ENCODE measurements around the gene C19orf67.

The C19orf67 gene

DNA sequence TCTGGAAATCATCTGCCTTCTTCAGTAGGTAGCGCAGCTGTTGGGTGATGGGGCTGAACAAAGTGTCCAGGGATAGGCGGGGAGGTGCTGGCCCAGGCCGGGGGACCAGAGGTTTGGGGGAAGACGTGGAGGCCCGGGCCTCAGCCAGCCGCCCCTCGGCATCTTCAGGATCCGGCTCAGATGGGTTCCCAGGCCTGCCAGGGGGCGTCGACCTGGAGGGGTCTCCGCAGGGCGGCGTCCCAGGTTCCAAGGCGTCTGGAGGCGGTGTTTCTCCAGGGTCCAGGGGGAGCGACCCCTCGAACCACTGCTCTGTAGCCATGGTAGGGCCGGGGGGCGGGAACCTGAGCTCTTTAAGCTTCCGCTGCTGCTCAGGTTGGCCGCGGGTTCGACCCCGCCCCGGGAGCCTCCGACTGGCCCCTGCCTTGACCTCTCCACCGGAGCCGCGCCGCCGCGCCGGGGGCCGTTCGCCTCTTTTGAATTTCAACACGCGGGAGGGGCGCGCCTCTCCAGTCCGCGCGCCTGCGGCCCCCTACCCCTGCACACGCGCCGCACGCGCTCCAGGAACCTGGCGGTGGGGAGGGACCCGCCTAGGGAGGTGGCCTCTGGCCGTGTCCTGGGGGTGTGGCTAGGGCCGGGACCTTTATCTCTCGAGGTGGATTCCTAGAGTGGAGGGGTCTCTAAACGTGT lies at the start of gene C19orf67:
C19orf67 (minus strand) TSS at position 475 of the 687 bp plus-strand sequence; CDS start at position 319, 156 bp downstream.
- no peak for TF ChIP-seq MYC (IDR thresholded peaks at IDR 0.05; ENCODE audit: low read depth, low read length)
- TF ChIP-seq, protein P1, sequence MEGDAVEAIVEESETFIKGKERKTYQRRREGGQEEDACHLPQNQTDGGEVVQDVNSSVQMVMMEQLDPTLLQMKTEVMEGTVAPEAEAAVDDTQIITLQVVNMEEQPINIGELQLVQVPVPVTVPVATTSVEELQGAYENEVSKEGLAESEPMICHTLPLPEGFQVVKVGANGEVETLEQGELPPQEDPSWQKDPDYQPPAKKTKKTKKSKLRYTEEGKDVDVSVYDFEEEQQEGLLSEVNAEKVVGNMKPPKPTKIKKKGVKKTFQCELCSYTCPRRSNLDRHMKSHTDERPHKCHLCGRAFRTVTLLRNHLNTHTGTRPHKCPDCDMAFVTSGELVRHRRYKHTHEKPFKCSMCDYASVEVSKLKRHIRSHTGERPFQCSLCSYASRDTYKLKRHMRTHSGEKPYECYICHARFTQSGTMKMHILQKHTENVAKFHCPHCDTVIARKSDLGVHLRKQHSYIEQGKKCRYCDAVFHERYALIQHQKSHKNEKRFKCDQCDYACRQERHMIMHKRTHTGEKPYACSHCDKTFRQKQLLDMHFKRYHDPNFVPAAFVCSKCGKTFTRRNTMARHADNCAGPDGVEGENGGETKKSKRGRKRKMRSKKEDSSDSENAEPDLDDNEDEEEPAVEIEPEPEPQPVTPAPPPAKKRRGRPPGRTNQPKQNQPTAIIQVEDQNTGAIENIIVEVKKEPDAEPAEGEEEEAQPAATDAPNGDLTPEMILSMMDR (IDR thresholded peaks at IDR 0.05; ENCODE audit: low read depth, low read length): no peak
- TF ChIP-seq, protein P2, sequence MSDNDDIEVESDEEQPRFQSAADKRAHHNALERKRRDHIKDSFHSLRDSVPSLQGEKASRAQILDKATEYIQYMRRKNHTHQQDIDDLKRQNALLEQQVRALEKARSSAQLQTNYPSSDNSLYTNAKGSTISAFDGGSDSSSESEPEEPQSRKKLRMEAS (IDR thresholded peaks at IDR 0.05; ENCODE audit: low read depth, low read length): no peak
- no peak for TF ChIP-seq POLR2A (IDR thresholded peaks at IDR 0.05; ENCODE audit: extremely low read depth, insufficient read length)
- no peak for DNase-seq (ENCODE audit: low read depth)
- no peak within 1 kb of the TSS for H3K4me3 ChIP-seq (ENCODE audit: low read depth, low read length)

DNA sequence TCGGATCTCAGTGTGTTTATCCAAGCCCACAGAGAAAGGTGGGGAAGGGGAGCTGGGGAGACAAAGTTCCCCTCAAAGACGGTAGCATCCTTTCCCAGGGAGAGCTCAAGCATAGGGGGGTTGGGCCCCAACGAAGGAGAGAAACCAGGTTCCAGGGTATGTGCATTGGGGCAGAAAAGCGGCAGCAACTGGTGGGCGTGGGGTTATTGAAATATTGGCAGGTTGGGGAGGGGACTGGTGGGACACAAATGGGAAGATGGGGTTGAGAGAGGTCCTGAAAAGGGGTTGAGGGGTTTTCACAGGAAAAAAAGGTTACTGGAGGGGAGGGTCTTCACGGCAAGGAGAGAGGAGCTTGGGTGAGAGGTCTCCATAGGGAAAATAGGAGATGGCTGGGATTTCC lies 49.8 kb upstream of the C19orf67 start:
- TF ChIP-seq MYC (IDR thresholded peaks at IDR 0.05; ENCODE audit: low read depth, low read length) (no peak), POLR2A (IDR thresholded peaks at IDR 0.05; ENCODE audit: extremely low read depth, insufficient read length) (no peak)
- TF ChIP-seq, protein P2 (IDR thresholded peaks at IDR 0.05; ENCODE audit: low read depth, low read length): no peak
- TF ChIP-seq, protein P1 (IDR thresholded peaks at IDR 0.05; ENCODE audit: low read depth, low read length): no peak
- peak overlapping the region; percentile 70 for H3K4me3 ChIP-seq (ENCODE audit: low read depth, low read length)
- no peak for DNase-seq (ENCODE audit: low read depth)

DNA sequence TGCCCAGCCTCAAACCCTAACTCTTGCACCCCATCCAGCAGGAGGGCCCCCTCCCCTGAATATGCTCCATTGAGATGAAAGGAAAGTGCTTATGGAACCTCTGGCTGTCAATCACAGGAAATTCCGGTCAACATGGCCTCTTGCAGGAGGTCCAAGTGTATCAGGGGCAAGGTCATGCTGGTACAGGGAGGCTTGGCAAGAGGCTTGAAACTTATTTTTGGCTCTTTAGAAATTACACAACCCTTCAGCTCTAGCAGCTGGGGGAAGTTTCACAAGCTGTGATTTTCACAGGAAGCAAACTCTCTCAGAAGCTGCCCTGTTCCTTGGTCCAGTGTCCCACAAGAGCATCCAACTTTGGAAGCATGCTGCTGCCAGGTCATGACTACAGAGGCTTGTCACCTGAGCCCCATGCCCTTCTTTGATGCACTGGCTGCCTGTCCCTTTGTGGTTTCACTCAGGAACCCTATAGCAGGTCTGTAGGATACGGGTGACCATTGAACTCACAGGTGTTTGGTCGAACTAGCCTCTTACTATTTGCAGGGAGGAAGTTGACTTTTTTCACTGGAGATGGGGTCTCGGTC lies 42.4 kb upstream of the C19orf67 start:
- DNase-seq (ENCODE audit: low read depth): no peak
- TF ChIP-seq, protein P2 (IDR thresholded peaks at IDR 0.05; ENCODE audit: low read depth, low read length): no peak
- TF ChIP-seq, protein P1 (IDR thresholded peaks at IDR 0.05; ENCODE audit: low read depth, low read length): no peak
- TF ChIP-seq MYC (IDR thresholded peaks at IDR 0.05; ENCODE audit: low read depth, low read length) (no peak), POLR2A (IDR thresholded peaks at IDR 0.05; ENCODE audit: extremely low read depth, insufficient read length) (no peak)
- no peak overlapping the region for H3K4me3 ChIP-seq (ENCODE audit: low read depth, low read length)

DNA sequence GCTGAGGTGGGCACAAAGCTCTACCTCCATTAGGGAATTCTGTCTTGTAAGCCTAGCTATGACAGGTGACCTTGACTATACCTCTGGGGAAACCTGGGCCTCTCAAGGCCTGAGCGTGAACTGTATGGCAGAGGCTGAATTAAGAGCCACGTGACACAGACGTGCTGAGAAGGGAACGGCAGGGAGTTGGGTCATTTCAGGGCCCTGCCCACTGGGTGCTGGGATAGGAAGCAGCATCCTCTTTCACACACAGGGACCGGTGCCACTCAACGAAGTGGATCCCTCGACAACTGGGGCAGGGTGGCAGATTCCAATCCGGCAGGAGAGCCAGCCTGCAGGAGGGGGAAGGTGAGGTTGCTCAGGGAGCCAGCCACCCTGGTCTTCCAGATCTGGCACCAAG lies 41.6 kb upstream of the C19orf67 start:
- TF ChIP-seq, protein P2 (IDR thresholded peaks at IDR 0.05; ENCODE audit: low read depth, low read length): no peak
- TF ChIP-seq, protein P1 (IDR thresholded peaks at IDR 0.05; ENCODE audit: low read depth, low read length): no peak
- no peak for TF ChIP-seq MYC (IDR thresholded peaks at IDR 0.05; ENCODE audit: low read depth, low read length)
- no peak for TF ChIP-seq POLR2A (IDR thresholded peaks at IDR 0.05; ENCODE audit: extremely low read depth, insufficient read length)
- no peak overlapping the region for H3K4me3 ChIP-seq (ENCODE audit: low read depth, low read length)
- DNase-seq (ENCODE audit: low read depth): no peak

DNA sequence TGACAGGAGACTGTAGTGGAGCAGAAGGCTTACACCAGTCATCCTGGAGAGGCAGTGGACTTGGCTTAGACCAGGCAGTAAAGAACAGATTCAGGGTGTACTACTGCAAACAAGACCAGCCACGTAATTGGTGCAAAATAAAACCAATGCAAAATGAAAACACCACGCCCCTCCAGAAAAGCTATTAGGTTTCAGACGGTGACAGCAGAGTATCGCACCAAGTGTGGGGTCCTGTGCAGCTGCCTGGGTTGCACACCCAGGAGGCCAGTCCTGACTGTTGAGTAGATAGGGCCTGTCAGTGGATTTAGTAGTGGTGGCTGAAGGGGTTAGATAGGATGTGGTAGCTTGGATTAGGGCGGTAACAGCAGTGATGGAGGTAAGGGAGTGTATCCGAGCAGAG lies 37.3 kb upstream of the C19orf67 start:
- DNase-seq (ENCODE audit: low read depth): no peak
- TF ChIP-seq MYC (IDR thresholded peaks at IDR 0.05; ENCODE audit: low read depth, low read length) (no peak), POLR2A (IDR thresholded peaks at IDR 0.05; ENCODE audit: extremely low read depth, insufficient read length) (no peak)
- TF ChIP-seq, protein P1 (IDR thresholded peaks at IDR 0.05; ENCODE audit: low read depth, low read length): no peak

More for the DNA sequence above, 37.3 kb upstream of the C19orf67 start:
- H3K4me3 ChIP-seq (ENCODE audit: low read depth, low read length): no peak overlapping the region
